Measurements from ENCODE around the gene STAT4. TPM values are rescaled to one million over a fixed set of nuclear protein-coding genes. Genes with fewer than 3 reads are reported as not detected.

The STAT4 gene
- polyA plus RNA-seq, 1 experiment = 1.5 TPM

DNA sequence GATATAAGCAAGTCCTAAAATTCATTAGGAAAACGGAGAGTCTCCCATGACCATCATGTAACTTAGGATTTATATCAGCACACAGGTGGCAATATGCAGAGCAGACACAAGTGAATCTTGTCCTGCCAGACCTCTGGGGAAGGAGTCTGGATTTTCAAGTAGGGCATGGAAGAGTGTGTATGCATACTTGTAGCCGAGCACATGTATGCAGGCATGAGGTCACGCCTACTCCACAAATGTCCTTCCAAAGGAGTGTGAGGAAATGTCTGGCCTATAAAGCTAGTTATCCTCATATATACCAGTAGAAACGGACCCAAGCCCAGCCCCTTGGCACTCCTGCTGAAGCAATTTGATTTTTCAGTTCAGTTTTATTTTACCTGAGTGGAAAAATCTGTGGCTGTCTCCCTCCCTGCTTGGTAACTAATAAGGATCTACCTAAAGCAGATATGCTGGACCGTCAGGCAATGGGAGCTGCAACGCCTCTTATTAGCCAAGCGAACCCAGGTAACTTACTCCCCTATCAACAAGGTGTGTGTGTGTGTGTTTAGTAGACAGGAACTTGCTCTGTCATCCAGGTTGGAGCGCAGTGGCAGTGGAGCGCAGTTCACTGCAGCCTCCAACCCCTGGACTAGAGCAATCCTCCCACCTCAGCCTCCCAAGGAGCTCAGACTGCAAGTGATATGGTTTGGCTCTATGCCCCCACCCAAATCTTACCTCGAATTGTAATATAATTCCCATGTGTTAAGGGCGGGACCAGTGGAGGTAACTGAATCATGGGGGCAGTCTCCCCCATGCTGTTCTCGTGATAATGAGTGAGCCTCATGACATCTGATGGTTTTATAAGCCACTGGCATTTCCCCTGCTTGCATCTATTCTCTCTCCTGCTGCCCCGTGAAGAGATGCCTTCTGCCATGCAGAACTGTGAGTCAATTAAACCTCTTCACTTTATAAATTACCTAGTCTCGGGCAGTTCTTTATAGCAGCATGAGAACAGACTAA, 139.6 kb downstream of the STAT4 start:
- H3K4me3 ChIP-seq (ENCODE audit: low read depth, low read length) = no peak overlapping the region
- TF ChIP-seq, protein P1, sequence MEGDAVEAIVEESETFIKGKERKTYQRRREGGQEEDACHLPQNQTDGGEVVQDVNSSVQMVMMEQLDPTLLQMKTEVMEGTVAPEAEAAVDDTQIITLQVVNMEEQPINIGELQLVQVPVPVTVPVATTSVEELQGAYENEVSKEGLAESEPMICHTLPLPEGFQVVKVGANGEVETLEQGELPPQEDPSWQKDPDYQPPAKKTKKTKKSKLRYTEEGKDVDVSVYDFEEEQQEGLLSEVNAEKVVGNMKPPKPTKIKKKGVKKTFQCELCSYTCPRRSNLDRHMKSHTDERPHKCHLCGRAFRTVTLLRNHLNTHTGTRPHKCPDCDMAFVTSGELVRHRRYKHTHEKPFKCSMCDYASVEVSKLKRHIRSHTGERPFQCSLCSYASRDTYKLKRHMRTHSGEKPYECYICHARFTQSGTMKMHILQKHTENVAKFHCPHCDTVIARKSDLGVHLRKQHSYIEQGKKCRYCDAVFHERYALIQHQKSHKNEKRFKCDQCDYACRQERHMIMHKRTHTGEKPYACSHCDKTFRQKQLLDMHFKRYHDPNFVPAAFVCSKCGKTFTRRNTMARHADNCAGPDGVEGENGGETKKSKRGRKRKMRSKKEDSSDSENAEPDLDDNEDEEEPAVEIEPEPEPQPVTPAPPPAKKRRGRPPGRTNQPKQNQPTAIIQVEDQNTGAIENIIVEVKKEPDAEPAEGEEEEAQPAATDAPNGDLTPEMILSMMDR (IDR thresholded peaks at IDR 0.05; ENCODE audit: insufficient read depth, low read depth, low read length) = no peak
- POLR2A ChIA-PET = no interaction called here
- no peak for DNase-seq (ENCODE audit: low read depth)
- H3K36me3 ChIP-seq (ENCODE audit: control insufficient read depth, insufficient read depth, low read length) = peaks cover 6% of the 10 kb centered on the region
- CTCF ChIA-PET = interaction anchor here (0.8 to 2.3 kb wide), 3 partner anchors 22 to 155 kb away, joined by 3 to 7 read pairs (median 3); no protein-coding TSS in a partner anchor
- H3K27me3 ChIP-seq (ENCODE audit: control insufficient read depth, insufficient read depth, low read length) = no peaks in the 10 kb centered on the region

DNA sequence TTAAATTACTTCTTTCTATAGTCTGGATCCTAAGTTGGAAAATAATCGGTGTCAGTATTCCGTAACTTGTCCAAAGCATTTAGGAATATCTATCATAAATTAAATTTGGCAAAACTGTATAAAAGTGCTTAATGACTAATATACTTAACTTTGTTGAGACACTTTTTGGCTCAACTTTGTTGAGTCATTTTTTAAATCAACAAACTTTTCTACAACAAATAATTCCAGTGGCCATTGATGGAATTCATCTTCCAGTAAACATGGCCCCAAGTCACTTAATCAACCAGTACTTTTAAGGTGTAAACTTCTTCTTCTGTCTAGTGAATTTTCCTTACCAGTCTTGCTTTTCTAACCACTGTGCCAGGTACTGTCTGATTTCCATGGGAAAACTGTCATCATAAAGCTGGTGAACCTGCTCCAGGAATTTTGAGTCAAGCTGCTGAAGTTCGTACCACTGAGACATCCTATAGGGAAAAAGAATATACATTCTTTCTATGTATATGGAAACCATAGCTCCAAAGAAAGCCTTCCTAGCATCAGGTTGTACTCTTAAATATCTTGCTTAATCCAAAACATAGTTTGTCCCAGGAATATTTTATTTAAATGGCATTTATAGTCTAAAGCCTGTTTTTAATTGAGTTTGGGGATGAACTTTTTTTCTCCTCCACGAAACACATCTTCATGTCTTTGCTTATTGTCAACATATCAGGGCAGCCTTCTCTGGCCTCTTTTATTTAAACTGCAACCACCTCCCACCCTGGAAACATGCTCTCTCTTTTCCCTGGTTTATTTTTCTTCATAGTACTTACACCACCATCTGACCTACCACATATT, 141.0 kb downstream of the STAT4 start:
- DNase-seq (ENCODE audit: low read depth) = no peak
- TF ChIP-seq, protein P1 (IDR thresholded peaks at IDR 0.05; ENCODE audit: insufficient read depth, low read depth, low read length) = no peak
- Histone ChIP-seq H3K36me3 (ENCODE audit: control insufficient read depth, insufficient read depth, low read length) (peaks cover 14% of the 10 kb centered on the region), H3K27me3 (ENCODE audit: control insufficient read depth, insufficient read depth, low read length) (no peaks in the 10 kb centered on the region), H3K4me3 (ENCODE audit: low read depth, low read length) (no peak overlapping the region)
- ChIA-PET CTCF (no interaction called here), POLR2A (no interaction called here)

DNA sequence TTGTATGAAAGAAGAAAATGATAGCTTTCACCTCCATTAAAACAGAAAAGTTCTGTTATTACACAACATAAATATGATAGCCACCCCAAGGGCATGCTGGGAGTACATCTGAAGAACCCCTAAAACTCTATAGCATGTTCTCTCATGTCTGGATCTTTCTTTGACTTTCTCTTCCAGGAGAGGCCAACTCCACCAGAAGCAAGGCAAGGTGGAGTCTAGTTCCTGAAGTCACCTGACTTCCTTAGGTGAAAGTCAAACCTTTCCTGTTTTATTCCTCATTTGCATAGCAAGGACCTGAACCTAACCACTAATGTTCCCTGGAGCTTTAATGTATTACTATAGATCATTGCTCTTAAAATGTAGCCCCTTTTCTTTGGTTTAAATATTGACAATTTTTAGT, 142.5 kb downstream of the STAT4 start:
- ChIA-PET POLR2A (no interaction called here), CTCF (interaction anchor here (0.6 to 1.6 kb wide), 2 partner anchors 15 to 17 kb away, joined by 3 to 6 read pairs; no protein-coding TSS in a partner anchor)
- H3K4me3 ChIP-seq (ENCODE audit: low read depth, low read length) = no peak overlapping the region
- no peak for DNase-seq (ENCODE audit: low read depth)
- TF ChIP-seq, protein P1 (IDR thresholded peaks at IDR 0.05; ENCODE audit: insufficient read depth, low read depth, low read length) = no peak
- H3K36me3 ChIP-seq (ENCODE audit: control insufficient read depth, insufficient read depth, low read length) = peaks cover 19% of the 10 kb centered on the region
- H3K27me3 ChIP-seq (ENCODE audit: control insufficient read depth, insufficient read depth, low read length) = no peaks in the 10 kb centered on the region

DNA sequence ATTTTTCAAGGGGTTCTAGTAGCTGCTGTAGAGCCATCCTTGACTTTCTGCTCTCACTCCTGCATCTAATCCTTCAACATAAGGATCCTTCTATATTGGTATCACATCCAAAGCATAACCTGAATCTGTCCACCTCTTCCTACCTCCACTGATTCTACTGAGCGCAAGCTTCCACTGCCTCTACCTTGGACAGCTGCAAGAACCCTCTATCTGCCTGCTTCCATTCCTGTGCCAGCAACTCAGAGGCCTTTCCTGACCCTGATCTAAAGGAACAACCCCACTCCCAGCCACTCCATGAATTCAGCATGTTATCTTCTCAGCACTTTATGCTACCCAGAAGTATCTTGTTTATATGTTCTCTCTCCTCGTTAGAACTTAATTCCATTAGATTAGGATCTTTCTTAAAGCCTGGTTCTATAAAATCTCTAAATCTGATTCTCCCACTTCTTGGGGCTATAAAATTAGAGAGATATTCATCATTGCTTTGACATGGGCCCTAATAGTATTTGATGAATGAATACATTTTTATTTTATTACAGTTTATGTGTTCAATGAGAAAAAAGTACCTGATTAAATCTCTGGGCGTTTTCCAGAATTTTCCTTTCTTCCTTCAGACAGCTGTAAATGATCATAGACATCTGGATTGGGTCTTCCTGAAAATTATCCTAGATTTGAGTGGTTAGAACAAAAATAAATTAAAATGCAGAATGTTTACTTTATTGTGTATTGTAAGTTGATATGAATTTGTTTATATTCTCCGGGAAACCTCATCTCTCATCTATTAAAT, 143.6 kb downstream of the STAT4 start:
- ChIA-PET CTCF (interaction anchor here (0.5 to 1.6 kb wide), 4 partner anchors 10 to 14 kb away, joined by 4 to 7 read pairs (median 5); no protein-coding TSS in a partner anchor), POLR2A (no interaction called here)
- H3K27me3 ChIP-seq (ENCODE audit: control insufficient read depth, insufficient read depth, low read length) = no peaks in the 10 kb centered on the region
- H3K4me3 ChIP-seq (ENCODE audit: low read depth, low read length) = no peak overlapping the region
- H3K36me3 ChIP-seq (ENCODE audit: control insufficient read depth, insufficient read depth, low read length) = peaks cover 21% of the 10 kb centered on the region
- TF ChIP-seq, protein P1 (IDR thresholded peaks at IDR 0.05; ENCODE audit: insufficient read depth, low read depth, low read length) = no peak
- no peak for DNase-seq (ENCODE audit: low read depth)

Data from BJ (cell line).